NCI-H1930 (cell line): Measurements from ENCODE around the gene HLCS.
"Not testable (repeated sequence)": the region's sequence is repeated elsewhere in the genome, so short reads cannot be mapped to it uniquely, and the experiment has no call there.

Experiments
- DNase-seq, 2 experiments: peaks; one replicate each; lab custom pipeline; 2025; lab: John Stamatoyannopoulos, UW

Gene HLCS

GRCh38 chr21:36955783-36956182 lies 10.7 kb downstream of the HLCS start:
- DNase-seq, result no peak

GRCh38 chr21:36952331-36952730 lies 14.1 kb downstream of the HLCS start:
- DNase-seq, result not testable (repeated sequence)

- no peak for DNase-seq
Observed at GRCh38 chr21:36949171-36950141, 17.0 kb downstream of the HLCS start.

GRCh38 chr21:36948686-36949085 lies 17.8 kb downstream of the HLCS start:
- no peak for DNase-seq

- no peak for DNase-seq
Observed at GRCh38 chr21:36946949-36947356, 19.5 kb downstream of the HLCS start.

GRCh38 chr21:36945496-36946138 lies 20.9 kb downstream of the HLCS start:
- no peak for DNase-seq

- DNase-seq, result no peak
Observed at GRCh38 chr21:36936361-36937135, 29.9 kb downstream of the HLCS start.

GRCh38 chr21:36934864-36935420 lies 31.5 kb downstream of the HLCS start:
- no peak for DNase-seq

- DNase-seq, result no peak
Observed at GRCh38 chr21:36932161-36932816, 34.2 kb downstream of the HLCS start.

GRCh38 chr21:36929622-36930021 lies 36.8 kb downstream of the HLCS start:
- DNase-seq, result no peak

GRCh38 chr21:36928960-36929359 lies 37.5 kb downstream of the HLCS start:
- DNase-seq, result no peak

GRCh38 chr21:36927719-36928117 lies 38.8 kb downstream of the HLCS start:
- peak; percentile 15 to 64 for DNase-seq

- no peak for DNase-seq
Observed at GRCh38 chr21:36926989-36927718, 39.3 kb downstream of the HLCS start.

- peak in 1 of 2 experiments; percentile 34 for DNase-seq
Observed at GRCh38 chr21:36923270-36923669, 43.2 kb downstream of the HLCS start.

GRCh38 chr21:36922861-36923260 lies 43.6 kb downstream of the HLCS start:
- no peak for DNase-seq

- DNase-seq, result no peak
Observed at GRCh38 chr21:36918291-36918690, 48.2 kb downstream of the HLCS start.

GRCh38 chr21:36917471-36918158 lies 48.9 kb downstream of the HLCS start:
- no peak for DNase-seq

- no peak for DNase-seq
Observed at GRCh38 chr21:36916718-36917117, 49.8 kb downstream of the HLCS start.

- DNase-seq, result no peak
Observed at GRCh38 chr21:36915696-36916245, 50.7 kb downstream of the HLCS start.
